ENCODE results near the gene LSM2. TPM values are rescaled to one million over a fixed set of nuclear protein-coding genes. Genes with fewer than 3 reads are reported as not detected.
A peak's percentile ranks its signal among the peaks of the same experiment; 100 is the strongest.

LSM2 gene
- total and polyA plus RNA-seq, 2 donors from 2014 or later, result 41.6 to 70.6 TPM

DNA sequence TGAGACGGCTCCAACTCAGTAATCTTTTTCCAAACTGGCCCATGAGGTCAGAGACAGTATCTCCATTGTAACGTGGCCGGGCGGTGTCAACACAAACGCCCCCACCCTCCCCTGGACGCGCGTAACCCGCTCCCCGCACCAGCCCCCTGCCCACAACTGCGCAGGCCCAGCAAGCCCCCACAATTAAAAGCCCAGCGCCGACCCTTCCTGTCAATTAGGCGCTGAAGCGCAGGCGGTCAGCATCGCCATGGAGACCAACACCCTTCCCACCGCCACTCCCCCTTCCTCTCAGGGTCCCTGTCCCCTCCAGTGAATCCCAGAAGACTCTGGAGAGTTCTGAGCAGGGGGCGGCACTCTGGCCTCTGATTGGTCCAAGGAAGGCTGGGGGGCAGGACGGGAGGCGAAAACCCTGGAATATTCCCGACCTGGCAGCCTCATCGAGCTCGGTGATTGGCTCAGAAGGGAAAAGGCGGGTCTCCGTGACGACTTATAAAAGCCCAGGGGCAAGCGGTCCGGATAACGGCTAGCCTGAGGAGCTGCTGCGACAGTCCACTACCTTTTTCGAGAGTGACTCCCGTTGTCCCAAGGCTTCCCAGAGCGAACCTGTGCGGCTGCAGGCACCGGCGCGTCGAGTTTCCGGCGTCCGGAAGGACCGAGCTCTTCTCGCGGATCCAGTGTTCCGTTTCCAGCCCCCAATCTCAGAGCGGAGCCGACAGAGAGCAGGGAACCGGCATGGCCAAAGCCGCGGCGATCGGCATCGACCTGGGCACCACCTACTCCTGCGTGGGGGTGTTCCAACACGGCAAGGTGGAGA is 8.5 kb upstream of the LSM2 start, which contains the start of the genes HSPA1A and HSPA1L:
Gene HSPA1A (plus strand): TSS at position 519 of the 814 bp plus-strand sequence. CDS start 214 bp downstream, at position 733.
Gene HSPA1L (minus strand): TSS at position 259 of the 814 bp plus-strand sequence. CDS start 3,311 bp downstream, outside the sequence.
- FAIRE-seq, result peak; percentile 92
- DNase-seq, result peak; percentile 98 to 100 (median 99)
- H3K36me3 ChIP-seq (ENCODE audit: control insufficient read depth in 2 of 3, insufficient read depth in 3 of 3, low read length in 3 of 3), result no peaks in the 10 kb centered on the region
- H3K27me3 ChIP-seq (ENCODE audit: control insufficient read depth, insufficient read depth, low read length), result no peaks in the 10 kb centered on the region
- peak within 1 kb of the TSS; percentile 67 to 99 (median 71) for H3K9ac ChIP-seq (ENCODE audit: low read length in 3 of 3)
- peak within 1 kb of the TSS; percentile 100 for H3K27ac ChIP-seq (ENCODE audit: low read depth in 2 of 2, low read length in 2 of 2)
- intact Hi-C loops (cut with DNase I), result no loop called here
- no peaks in the 10 kb centered on the region for H3K9me3 ChIP-seq (ENCODE audit: control insufficient read depth in 2 of 3, insufficient read depth in 1 of 3, low read length in 3 of 3)
- no peak for TF ChIP-seq CTCF (IDR thresholded peaks at IDR 0.05; ENCODE audit: borderline replicate concordance, extremely low read depth, insufficient read depth)
- H3K4me3 ChIP-seq (ENCODE audit: low read length in 3 of 3), result peak within 1 kb of the TSS; percentile 59 to 80 (median 77)
- peaks cover 4 to 12% (median 7%) of the 10 kb centered on the region in 3 donors for H3K4me1 ChIP-seq (ENCODE audit: control insufficient read depth in 2 of 3, insufficient read depth in 2 of 3, low read depth in 1 of 3, low read length in 3 of 3)

- DNase-seq (peak; percentile 96 to 99 (median 98)), FAIRE-seq (no peak)
- H3K27me3 ChIP-seq (ENCODE audit: control insufficient read depth, insufficient read depth, low read length), result no peaks in the 10 kb centered on the region
- H3K36me3 ChIP-seq (ENCODE audit: control insufficient read depth in 2 of 3, insufficient read depth in 3 of 3, low read length in 3 of 3), result no peaks in the 10 kb centered on the region
- TF ChIP-seq CTCF (IDR thresholded peaks at IDR 0.05; ENCODE audit: borderline replicate concordance, extremely low read depth, insufficient read depth), result no peak
- H3K9me3 ChIP-seq (ENCODE audit: control insufficient read depth in 2 of 3, insufficient read depth in 1 of 3, low read length in 3 of 3), result no peaks in the 10 kb centered on the region
- intact Hi-C loops (cut with DNase I), result no loop called here
- peak overlapping the region; percentile 59 to 80 (median 77) for H3K4me3 ChIP-seq (ENCODE audit: low read length in 3 of 3)
- H3K9ac ChIP-seq (ENCODE audit: low read length in 3 of 3), result peak overlapping the region; percentile 49 to 99 (median 67)
- peak overlapping the region; percentile 100 for H3K27ac ChIP-seq (ENCODE audit: low read depth in 2 of 2, low read length in 2 of 2)
- peaks cover 4 to 12% (median 5%) of the 10 kb centered on the region in 3 donors for H3K4me1 ChIP-seq (ENCODE audit: control insufficient read depth in 2 of 3, insufficient read depth in 2 of 3, low read depth in 1 of 3, low read length in 3 of 3)
Measured at GRCh38 chr6:31814677-31815024, 7.9 kb upstream of the LSM2 start.

GRCh38 chr6:31813465-31813849 is 6.7 kb upstream of the LSM2 start:
- Histone ChIP-seq H3K36me3 (ENCODE audit: control insufficient read depth in 2 of 3, insufficient read depth in 3 of 3, low read length in 3 of 3) (no peaks in the 10 kb centered on the region), H3K4me1 (ENCODE audit: control insufficient read depth in 2 of 3, insufficient read depth in 2 of 3, low read depth in 1 of 3, low read length in 3 of 3) (peaks cover 2 to 12% (median 4%) of the 10 kb centered on the region in 3 donors), H3K27ac (ENCODE audit: low read depth in 2 of 2, low read length in 2 of 2) (peak overlapping the region; percentile 91 to 100), H3K27me3 (ENCODE audit: control insufficient read depth, insufficient read depth, low read length) (no peaks in the 10 kb centered on the region), H3K9me3 (ENCODE audit: control insufficient read depth in 2 of 3, insufficient read depth in 1 of 3, low read length in 3 of 3) (no peaks in the 10 kb centered on the region), H3K4me3 (ENCODE audit: low read length in 3 of 3) (peak overlapping the region in 2 of 3 donors; percentile 11 to 46), H3K9ac (ENCODE audit: low read length in 3 of 3) (peak overlapping the region in 2 of 3 donors; percentile 65 to 71)
- FAIRE-seq (no peak), DNase-seq (peak in 1 of 5 donors; percentile 52)
- no peak for TF ChIP-seq CTCF (IDR thresholded peaks at IDR 0.05; ENCODE audit: borderline replicate concordance, extremely low read depth, insufficient read depth)
- intact Hi-C loops (cut with DNase I), result no loop called here

Measured in kidney (tissue), 14 donors.